IMR-90 (cell line): ENCODE measurements around the gene SNX25. TPM values are rescaled to one million over a fixed set of nuclear protein-coding genes. Genes with fewer than 3 reads are reported as not detected.

ENCODE experiments used
- ATAC-seq: fragments of 200-7000 bp; cut with Tn5 transposase; 2 replicates; pipeline ENCODE4 v1.9.1; 2020; ENCODE audit warnings: low read depth, mild to moderate bottlenecking, moderate library complexity
- BruUV-seq: library from RNA; stranded (reverse); fragments of 400-500 nt; replicated peaks from 2 replicates; lab custom pipeline; 2021; lab: Mats Ljungman, UMichigan
- CTCF ChIA-PET: fragments of 300-600 bp; formaldehyde crosslinking; extraction: SDS; loops from one replicate; lab custom pipeline; 2021; ENCODE audit warnings: antibody characterized with exemption; lab: Yijun Ruan, JAX
- POLR2A ChIA-PET: fragments of 300-600 bp; sonication (Branson Sonifier 250); formaldehyde crosslinking; loops from one replicate; lab custom pipeline; 2022; ENCODE audit warnings: antibody characterized with exemption; ENCODE audit not compliant: unreplicated experiment; lab: Charles Lee
- DNase-seq: peaks from one replicate; pipeline ENCODE4 v3.0.0; 2013
- H2AFZ ChIP-seq: replicated peaks from 2 replicates; pipeline ENCODE3; 2013; ENCODE audit warnings: low read length, mild to moderate bottlenecking; ENCODE audit not compliant: poor library complexity
- H2AK5ac ChIP-seq: 2 replicates; pipeline ENCODE4 v1.6.1; 2013; ENCODE audit warnings: low read depth, low read length, inconsistent platforms
- H2AK9ac ChIP-seq: replicated peaks from 2 replicates; pipeline ENCODE3; 2013; ENCODE audit warnings: mild to moderate bottlenecking, low read depth, low read length, moderate library complexity; ENCODE audit not compliant: poor library complexity
- H2BK120ac ChIP-seq: 2 replicates; pipeline ENCODE4 v1.6.1; 2013; ENCODE audit warnings: low read depth, low read length, inconsistent platforms
- H2BK15ac ChIP-seq: 3 replicates; pipeline ENCODE4 v1.6.1; 2013; ENCODE audit warnings: low read depth, low read length, inconsistent platforms
- H2BK20ac ChIP-seq: 2 replicates; pipeline ENCODE4 v1.6.1; 2013; ENCODE audit warnings: low read depth, mild to moderate bottlenecking, inconsistent platforms, low read length, moderate library complexity
- H2BK5ac ChIP-seq: 2 replicates; pipeline ENCODE4 v1.6.1; 2013; ENCODE audit warnings: mild to moderate bottlenecking, low read depth, low read length, inconsistent platforms; ENCODE audit not compliant: poor library complexity, severe bottlenecking
- H3K14ac ChIP-seq: replicated peaks from 2 replicates; pipeline ENCODE4 v1.6.1; 2013; ENCODE audit warnings: low read depth, low read length, inconsistent platforms
- H3K18ac ChIP-seq: 2 replicates; pipeline ENCODE4 v1.6.1; 2013; ENCODE audit warnings: low read depth, low read length, control low read depth
- H3K23ac ChIP-seq: 2 replicates; pipeline ENCODE4 v1.6.1; 2013; ENCODE audit warnings: low read depth, low read length, inconsistent platforms
- H3K27ac ChIP-seq: 2 replicates; pipeline ENCODE4 v1.5.1; 2013; ENCODE audit warnings: mild to moderate bottlenecking, control low read depth, low read length; ENCODE audit not compliant: insufficient read depth
- H3K27me3 ChIP-seq: 2 replicates; pipeline ENCODE4 v1.6.1; 2013; ENCODE audit warnings: low read length; ENCODE audit not compliant: control insufficient read depth, insufficient read depth
- H3K36me3 ChIP-seq: 2 replicates; pipeline ENCODE4 v1.6.1; 2013; ENCODE audit warnings: low read length, mixed read lengths; ENCODE audit not compliant: control insufficient read depth, insufficient read depth
- H3K4ac ChIP-seq: 2 replicates; pipeline ENCODE4 v1.6.1; 2013; ENCODE audit warnings: low read depth, low read length, inconsistent platforms
- H3K4me1 ChIP-seq: 2 replicates; pipeline ENCODE4 v1.6.1; 2013; ENCODE audit warnings: low read length, mixed read lengths; ENCODE audit not compliant: control insufficient read depth, insufficient read depth
- H3K4me2 ChIP-seq: 2 replicates; pipeline ENCODE4 v1.6.1; 2013; ENCODE audit warnings: low read depth, mild to moderate bottlenecking, control low read depth, low read length, moderate library complexity
- H3K4me3 ChIP-seq: 2 replicates; pipeline ENCODE4 v1.5.1; 2013; ENCODE audit warnings: low read depth, mild to moderate bottlenecking, control low read depth, low read length, moderate library complexity; ENCODE audit not compliant: insufficient read depth
- H3K56ac ChIP-seq: 2 replicates; pipeline ENCODE4 v1.6.1; 2013; ENCODE audit warnings: low read length, inconsistent platforms; ENCODE audit not compliant: insufficient read depth; ENCODE audit errors: extremely low read depth
- H3K79me1 ChIP-seq, 2 experiments: 2 replicates each; pipeline ENCODE4 v1.6.1; 2013; ENCODE audit warnings: low read length in 2 of 2, inconsistent platforms in 1 of 2, low read depth in 1 of 2
- H3K9ac ChIP-seq: 2 replicates; pipeline ENCODE4 v1.6.1; 2013; ENCODE audit warnings: low read depth, low read length, control low read depth
- H3K9me1 ChIP-seq: 2 replicates; pipeline ENCODE4 v1.6.1; 2013; ENCODE audit warnings: low read length, inconsistent platforms; ENCODE audit not compliant: insufficient read depth
- H3K9me3 ChIP-seq: 2 replicates; pipeline ENCODE4 v1.6.1; 2013; ENCODE audit warnings: low read length; ENCODE audit not compliant: control insufficient read depth, insufficient read depth
- H4K20me1 ChIP-seq: 2 replicates; pipeline ENCODE4 v1.6.1; 2013; ENCODE audit warnings: low read length, inconsistent platforms; ENCODE audit not compliant: insufficient read depth
- H4K5ac ChIP-seq: 2 replicates; pipeline ENCODE4 v1.6.1; 2013; ENCODE audit warnings: mild to moderate bottlenecking, low read depth, low read length, control low read depth
- H4K8ac ChIP-seq, 2 experiments: 2 replicates each; pipeline ENCODE4 v1.6.1; 2013; ENCODE audit warnings: low read depth in 2 of 2, low read length in 2 of 2, control low read depth in 1 of 2, inconsistent platforms in 1 of 2
- H4K91ac ChIP-seq: 2 replicates; pipeline ENCODE4 v1.6.1; 2013; ENCODE audit warnings: low read depth, low read length, inconsistent platforms; ENCODE audit not compliant: insufficient read depth
- CEBPB ChIP-seq: IDR thresholded peaks from 2 replicates; pipeline ENCODE4 v1.6.1; 2012; ENCODE audit warnings: low read depth, low read length, improper control_type of control experiment
- MAFK ChIP-seq: IDR thresholded peaks from 2 replicates; pipeline ENCODE4 v1.6.1; 2012; ENCODE audit warnings: low read depth, low read length, improper control_type of control experiment
- MAZ ChIP-seq: IDR thresholded peaks from 2 replicates; pipeline ENCODE4 v1.6.1; 2012; ENCODE audit warnings: low read depth, mild to moderate bottlenecking, low read length, improper control_type of control experiment, moderate library complexity, borderline replicate concordance
- NFE2L2 ChIP-seq: fragments of 150-350 bp; IDR thresholded peaks from 2 replicates; pipeline ENCODE4 v1.6.1; 2016; ENCODE audit warnings: low read depth, mild to moderate bottlenecking, low read length
- POLR2A ChIP-seq: IDR thresholded peaks from 2 replicates; pipeline ENCODE4 v1.6.1; 2012; ENCODE audit warnings: mild to moderate bottlenecking, low read depth, low read length
- RAD21 ChIP-seq: IDR thresholded peaks from 2 replicates; pipeline ENCODE4 v1.6.1; 2012; ENCODE audit warnings: low read length, improper control_type of control experiment
- RFX5 ChIP-seq: IDR thresholded peaks from 2 replicates; pipeline ENCODE4 v1.8.0; 2012; ENCODE audit warnings: low read depth, mild to moderate bottlenecking, low read length, moderate library complexity
- WGBS, 2 experiments: methylation state at CpG; one replicate each; pipeline versions ENCODE4 v1.1.5 to v1.1.7; 2013; ENCODE audit warnings: missing lambda C conversion rate in 2 of 2; ENCODE audit not compliant: insufficient read length in 1 of 2; ENCODE audit errors: extremely low coverage in 2 of 2; 5-methylcytosine and 5-hydroxymethylcytosine counted together
- dilution Hi-C: fragments of 300-500 bp; cut with HindIII; formaldehyde crosslinking; loops from one replicate; pipeline ENCODE4 v1.14.3; 2018; ENCODE audit warnings: low sequenced_read_pairs; ENCODE audit not compliant: unreplicated experiment
- in situ Hi-C: fragments of 300-500 bp; cut with MboI; formaldehyde crosslinking; loops from 3 replicates; pipeline ENCODE4 v1.14.3; 2019; ENCODE audit warnings: low sequenced_read_pairs, inconsistent platforms, mixed read lengths
- intact Hi-C: fragments of 100-400 bp; cut with micrococcal nuclease; formaldehyde crosslinking; loops from 2 replicates; pipeline ENCODE4 v1.10.0; 2022
- polyA plus RNA-seq, 3 experiments: library from polyadenylated mRNA; depleted of rRNA; stranded (reverse); fragments of >200 nt; gene quantifications; 2 replicates each; pipeline ENCODE4 v1.2.3, GENCODE V29; 2012; ENCODE audit warnings: low replicate concordance in 1 of 3
- total RNA-seq: library from RNA; depleted of rRNA; stranded (reverse); fragments of >200 nt; gene quantifications from 2 replicates; pipeline ENCODE4 v1.2.3, GENCODE V29; 2012
- TF ChIP-seq, protein P1 (sequence below): fragments of 150-350 bp; IDR thresholded peaks from 2 replicates; pipeline ENCODE4 v1.6.1; 2017; ENCODE audit warnings: mild to moderate bottlenecking, antibody characterized with exemption, low read length, low read depth

SNX25 gene
- total and polyA plus RNA-seq, 2 of the 4 experiments (the other 2 are of a cell fraction): 11.4 to 28.3 TPM

- peaks cover 14% of the 10 kb centered on the region for H3K36me3 ChIP-seq
- no peak overlapping the region for H3K4me3 ChIP-seq
- in situ Hi-C loops: no loop called here
- ATAC-seq (no peak), DNase-seq (no peak)
- H3K4me1 ChIP-seq: no peaks in the 10 kb centered on the region; the same call in 1 of the 2 replicates
- H4K91ac ChIP-seq: no peak overlapping the region
- intact Hi-C loops: no loop called here
- no peak overlapping the region for H2BK20ac ChIP-seq
- no peaks in the 10 kb centered on the region for H3K27me3 ChIP-seq
- H3K9me1 ChIP-seq: peaks cover 7% of the 10 kb centered on the region; the same call in 1 of the 2 replicates
- no peaks in the 10 kb centered on the region for H3K9me3 ChIP-seq
- H3K23ac ChIP-seq: no peak overlapping the region
- dilution Hi-C loops: no loop called here
- CTCF ChIA-PET: interaction anchor here (0.8 kb wide), 1 partner anchor 13 kb away, joined by 3 read pairs; no protein-coding TSS in a partner anchor
- BruUV-seq: no TSS peak
- no peak for TF ChIP-seq NFE2L2
- no peak for TF ChIP-seq MAZ
- TF ChIP-seq CEBPB: no peak
- no peak for TF ChIP-seq RFX5
- TF ChIP-seq RAD21: no peak
- TF ChIP-seq, protein P1, sequence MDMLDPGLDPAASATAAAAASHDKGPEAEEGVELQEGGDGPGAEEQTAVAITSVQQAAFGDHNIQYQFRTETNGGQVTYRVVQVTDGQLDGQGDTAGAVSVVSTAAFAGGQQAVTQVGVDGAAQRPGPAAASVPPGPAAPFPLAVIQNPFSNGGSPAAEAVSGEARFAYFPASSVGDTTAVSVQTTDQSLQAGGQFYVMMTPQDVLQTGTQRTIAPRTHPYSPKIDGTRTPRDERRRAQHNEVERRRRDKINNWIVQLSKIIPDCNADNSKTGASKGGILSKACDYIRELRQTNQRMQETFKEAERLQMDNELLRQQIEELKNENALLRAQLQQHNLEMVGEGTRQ: no peak
- TF ChIP-seq POLR2A: no peak
- no peak for TF ChIP-seq MAFK
- no peak overlapping the region for H3K56ac ChIP-seq
- no peak overlapping the region for H3K18ac ChIP-seq
- H2AK9ac ChIP-seq: no peak overlapping the region
- no peak overlapping the region for H3K27ac ChIP-seq
- no peak overlapping the region for H2BK15ac ChIP-seq
- no peak overlapping the region for H3K4ac ChIP-seq
- POLR2A ChIA-PET: no interaction called here
- WGBS, 2 experiments: 86% methylated on average over 6 of the region's 7 CpGs; no CpG with 5 or more reads in 1 of the 2 experiments
- no peak overlapping the region for H4K8ac ChIP-seq
- H4K20me1 ChIP-seq: no peaks in the 10 kb centered on the region
- no peak overlapping the region for H3K4me2 ChIP-seq
- no peak overlapping the region for H3K9ac ChIP-seq
- H3K79me1 ChIP-seq: no peaks in the 10 kb centered on the region; a peak in 1 of 4 replicates
- H2BK120ac ChIP-seq: no peak overlapping the region
- no peak overlapping the region for H3K14ac ChIP-seq
- H2AFZ ChIP-seq: no peak overlapping the region
- no peak overlapping the region for H2AK5ac ChIP-seq
- H4K5ac ChIP-seq: no peak overlapping the region
- no peak overlapping the region for H2BK5ac ChIP-seq
Measured at GRCh38 chr4:185352202-185352601, 142.8 kb downstream of the SNX25 start.
